T-helper 2 cell treated with Interferon-gamma antibody and Interleukin-4, amounts not matched to agents 5 μg/mL and 100 μg/mL, for 36 hours (primary cell): ENCODE data around the gene MAP3K5.
"Not testable (repeated sequence)": the region's sequence is repeated elsewhere in the genome, so short reads cannot be mapped to it uniquely, and the experiment has no call there.

ENCODE experiments used
- DNase-seq: peaks from one replicate; pipeline ENCODE4 v3.0.0; 2021; ENCODE audit warnings: low spot score
- H3K27ac Mint-ChIP-seq: one replicate; pipeline ENCODE4 v1.8.0; 2021; ENCODE audit warnings: mild to moderate bottlenecking, mixed read lengths
- H3K27me3 Mint-ChIP-seq: one replicate; pipeline ENCODE4 v1.8.0; 2021; ENCODE audit warnings: low read depth, mixed read lengths
- H3K36me3 Mint-ChIP-seq: one replicate; pipeline ENCODE4 v1.8.0; 2021; ENCODE audit warnings: low read depth, mixed read lengths
- H3K4me1 Mint-ChIP-seq: one replicate; pipeline ENCODE4 v1.8.0; 2021; ENCODE audit warnings: low read depth, mixed read lengths
- H3K4me3 Mint-ChIP-seq: one replicate; pipeline ENCODE4 v1.8.0; 2022; ENCODE audit warnings: mild to moderate bottlenecking, moderate library complexity, mixed read lengths
- H3K9me3 Mint-ChIP-seq: one replicate; pipeline ENCODE4 v1.8.0; 2021; ENCODE audit warnings: mixed read lengths

MAP3K5 gene

GRCh38 chr6:136811272-136811671, 19.0 kb upstream of the MAP3K5 start:
- Mint-ChIP-seq H3K36me3 (no peaks in the 10 kb centered on the region), H3K27me3 (peaks cover 3% of the 10 kb centered on the region), H3K4me1 (peaks cover 2% of the 10 kb centered on the region), H3K27ac (no peak overlapping the region), H3K9me3 (no peaks in the 10 kb centered on the region), H3K4me3 (no peak overlapping the region)
- DNase-seq: no peak

DNA sequence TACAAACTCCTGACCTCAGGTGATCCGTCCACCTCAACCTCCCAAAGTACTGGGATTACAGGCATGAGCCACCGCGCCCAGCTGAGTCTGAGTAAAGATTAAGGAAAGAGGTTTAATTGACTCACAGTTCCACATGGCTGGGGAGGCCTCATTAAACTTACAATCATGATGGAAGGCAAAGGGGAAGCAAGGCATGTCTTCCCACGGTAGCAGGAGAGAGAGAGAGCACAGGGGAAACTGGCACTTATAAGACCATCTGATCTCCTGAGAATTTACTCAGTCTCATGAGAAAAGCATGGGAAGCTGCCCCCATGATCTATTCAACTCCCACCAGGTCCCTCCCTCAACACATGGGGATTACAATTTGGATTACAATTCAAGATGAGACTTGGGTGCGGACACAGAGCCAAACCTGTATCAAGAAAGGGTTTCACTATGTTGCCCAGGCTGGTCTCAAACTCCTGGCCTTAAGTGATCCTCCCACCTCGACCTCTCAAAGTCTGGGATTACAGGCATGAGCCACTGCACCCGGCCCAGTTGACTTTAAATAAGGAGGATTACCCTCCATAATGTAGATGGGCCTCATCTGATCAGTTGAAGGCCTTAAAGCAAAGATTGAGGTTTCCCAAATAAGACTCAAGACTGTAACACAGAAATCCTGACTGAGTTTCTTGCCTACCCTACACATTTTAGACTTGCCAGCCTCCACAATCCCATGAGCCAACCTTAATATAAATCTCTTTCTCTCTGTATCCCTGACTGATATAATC, 17.0 kb upstream of the MAP3K5 start:
- Mint-ChIP-seq H3K9me3 (no peaks in the 10 kb centered on the region), H3K27me3 (peaks cover 3% of the 10 kb centered on the region), H3K36me3 (no peaks in the 10 kb centered on the region), H3K4me1 (no peaks in the 10 kb centered on the region), H3K4me3 (no peak overlapping the region), H3K27ac (no peak overlapping the region)
- no peak for DNase-seq

DNA sequence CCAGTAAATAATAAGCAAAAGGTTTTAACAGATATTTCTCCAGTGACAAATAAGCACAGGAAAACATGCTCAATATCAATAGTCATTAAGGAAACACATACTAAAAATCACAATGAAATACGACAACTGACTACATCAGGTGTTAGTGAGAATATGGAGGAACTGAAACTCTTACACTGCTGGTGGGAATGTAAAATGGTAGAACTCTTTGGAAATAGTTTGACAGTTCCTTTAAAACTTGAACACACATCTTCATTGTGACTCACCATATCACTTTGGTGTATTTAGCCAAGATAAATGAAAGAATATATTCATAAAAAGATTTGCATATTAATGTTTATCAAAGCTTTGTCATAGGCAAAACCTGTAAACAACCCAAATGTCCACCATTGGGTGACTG, 11.3 kb upstream of the MAP3K5 start:
- no peaks in the 10 kb centered on the region for H3K4me1 Mint-ChIP-seq
- H3K36me3 Mint-ChIP-seq: no peaks in the 10 kb centered on the region
- H3K27ac Mint-ChIP-seq: no peak overlapping the region
- H3K9me3 Mint-ChIP-seq: no peaks in the 10 kb centered on the region
- no peak overlapping the region for H3K4me3 Mint-ChIP-seq
- H3K27me3 Mint-ChIP-seq: peaks cover 20% of the 10 kb centered on the region
- no peak for DNase-seq

DNA sequence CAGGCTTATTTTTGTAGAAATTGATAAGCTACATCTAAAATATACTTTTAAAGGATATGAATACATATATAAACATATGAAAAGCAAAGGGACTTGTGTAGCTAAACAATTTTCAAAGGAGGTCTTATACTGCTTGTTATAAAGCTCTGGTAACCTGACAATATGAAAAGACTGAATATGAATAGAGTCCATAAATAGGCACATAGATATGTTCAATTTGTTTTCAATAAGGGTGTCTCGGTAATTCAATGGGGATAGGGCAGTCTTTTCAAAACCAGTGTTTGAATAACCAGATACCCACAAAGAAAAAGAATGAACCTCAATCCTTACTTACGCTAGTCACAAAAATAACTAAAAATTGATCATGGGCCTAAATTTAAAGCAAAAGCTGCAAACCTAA, 9.3 kb upstream of the MAP3K5 start:
- H3K27me3 Mint-ChIP-seq: peaks cover 25% of the 10 kb centered on the region
- H3K36me3 Mint-ChIP-seq: no peaks in the 10 kb centered on the region
- no peaks in the 10 kb centered on the region for H3K4me1 Mint-ChIP-seq
- H3K9me3 Mint-ChIP-seq: no peaks in the 10 kb centered on the region
- H3K4me3 Mint-ChIP-seq: no peak overlapping the region
- H3K27ac Mint-ChIP-seq: no peak overlapping the region
- DNase-seq: no peak

DNA sequence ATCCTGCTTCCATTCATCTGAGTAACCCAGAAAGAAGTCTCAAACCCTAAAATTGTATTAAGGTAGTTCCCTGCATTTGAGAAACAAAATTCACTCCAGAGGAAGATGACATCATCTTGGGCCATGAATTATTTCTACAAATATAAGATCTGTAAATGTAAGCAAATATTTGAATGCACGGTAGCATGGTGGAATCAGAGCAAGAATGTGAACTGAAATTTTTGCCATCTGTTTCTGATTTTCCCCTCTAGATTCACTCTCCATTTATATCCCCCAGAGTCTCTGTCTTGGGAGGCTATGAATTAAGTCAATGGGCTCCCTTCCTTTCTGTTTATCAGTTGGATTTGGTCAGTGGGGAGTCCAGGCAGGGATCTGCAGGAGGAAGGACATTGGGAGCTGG, 5.8 kb upstream of the MAP3K5 start:
- Mint-ChIP-seq H3K27ac (no peak overlapping the region), H3K4me1 (peaks cover 5% of the 10 kb centered on the region), H3K36me3 (no peaks in the 10 kb centered on the region), H3K27me3 (peaks cover 27% of the 10 kb centered on the region), H3K4me3 (no peak overlapping the region), H3K9me3 (no peaks in the 10 kb centered on the region)
- no peak for DNase-seq

DNA sequence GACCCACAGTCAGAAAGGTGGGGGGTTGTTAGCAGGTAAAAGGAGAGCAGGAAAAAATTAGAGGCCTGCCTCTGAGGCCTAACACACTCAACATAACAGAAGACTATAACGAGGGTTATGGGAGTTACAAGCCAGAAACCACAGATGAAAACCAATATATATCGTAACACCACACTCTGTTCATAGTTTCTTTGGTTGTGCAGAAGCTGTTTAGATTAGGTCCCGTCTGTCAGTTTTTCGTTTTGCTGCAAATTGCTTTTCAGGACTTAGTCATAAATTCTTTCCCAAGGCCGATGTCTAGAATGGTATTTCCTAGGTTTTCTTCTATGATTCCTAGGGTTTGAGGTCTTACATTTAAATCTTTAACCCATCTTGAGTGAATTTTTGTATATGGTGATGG, 3.7 kb upstream of the MAP3K5 start:
- H3K4me1 Mint-ChIP-seq: peaks cover 9% of the 10 kb centered on the region
- DNase-seq: no peak
- no peaks in the 10 kb centered on the region for H3K9me3 Mint-ChIP-seq
- peaks cover 4% of the 10 kb centered on the region for H3K36me3 Mint-ChIP-seq
- H3K4me3 Mint-ChIP-seq: no peak overlapping the region
- peaks cover 20% of the 10 kb centered on the region for H3K27me3 Mint-ChIP-seq
- no peak overlapping the region for H3K27ac Mint-ChIP-seq

- H3K27me3 Mint-ChIP-seq: peaks cover 19% of the 10 kb centered on the region
- H3K4me3 Mint-ChIP-seq: no peak overlapping the region
- peaks cover 14% of the 10 kb centered on the region for H3K4me1 Mint-ChIP-seq
- no peak for DNase-seq
- H3K36me3 Mint-ChIP-seq: peaks cover 8% of the 10 kb centered on the region
- no peak overlapping the region for H3K27ac Mint-ChIP-seq
- no peaks in the 10 kb centered on the region for H3K9me3 Mint-ChIP-seq
These were observed 3.1 kb upstream of the MAP3K5 start for GRCh38 chr6:136795386-136795785.

GRCh38 chr6:136793363-136793762, 1.1 kb upstream of the MAP3K5 start:
- Mint-ChIP-seq H3K36me3 (peaks cover 22% of the 10 kb centered on the region), H3K27ac (peak overlapping the region; percentile 96), H3K4me1 (peaks cover 23% of the 10 kb centered on the region), H3K9me3 (peaks cover 4% of the 10 kb centered on the region), H3K4me3 (peak overlapping the region; percentile 95), H3K27me3 (peaks cover 8% of the 10 kb centered on the region)
- DNase-seq: no peak

DNA sequence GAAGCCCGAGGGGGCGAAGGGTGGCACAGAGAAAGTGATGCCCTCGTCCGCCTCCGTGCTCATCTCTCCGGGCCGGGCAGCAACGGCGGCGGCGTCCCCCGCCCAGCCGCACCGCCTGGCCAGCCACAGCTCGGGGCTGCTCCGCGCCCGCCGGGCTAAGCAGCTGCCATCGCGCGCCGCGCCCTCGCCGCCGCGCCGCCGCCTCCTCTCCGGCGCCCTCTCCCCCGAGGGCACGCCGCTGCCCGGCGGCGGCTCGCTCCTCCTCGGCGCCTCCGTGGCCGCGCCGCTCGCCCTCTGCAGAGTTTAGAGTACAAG, 225 bp downstream of the MAP3K5 start:
- Mint-ChIP-seq H3K27me3 (peaks cover 3% of the 10 kb centered on the region), H3K4me1 (peaks cover 36% of the 10 kb centered on the region), H3K27ac (peak overlapping the region; percentile 96), H3K36me3 (peaks cover 30% of the 10 kb centered on the region), H3K9me3 (peaks cover 4% of the 10 kb centered on the region), H3K4me3 (peak overlapping the region; percentile 97)
- DNase-seq: no peak

DNA sequence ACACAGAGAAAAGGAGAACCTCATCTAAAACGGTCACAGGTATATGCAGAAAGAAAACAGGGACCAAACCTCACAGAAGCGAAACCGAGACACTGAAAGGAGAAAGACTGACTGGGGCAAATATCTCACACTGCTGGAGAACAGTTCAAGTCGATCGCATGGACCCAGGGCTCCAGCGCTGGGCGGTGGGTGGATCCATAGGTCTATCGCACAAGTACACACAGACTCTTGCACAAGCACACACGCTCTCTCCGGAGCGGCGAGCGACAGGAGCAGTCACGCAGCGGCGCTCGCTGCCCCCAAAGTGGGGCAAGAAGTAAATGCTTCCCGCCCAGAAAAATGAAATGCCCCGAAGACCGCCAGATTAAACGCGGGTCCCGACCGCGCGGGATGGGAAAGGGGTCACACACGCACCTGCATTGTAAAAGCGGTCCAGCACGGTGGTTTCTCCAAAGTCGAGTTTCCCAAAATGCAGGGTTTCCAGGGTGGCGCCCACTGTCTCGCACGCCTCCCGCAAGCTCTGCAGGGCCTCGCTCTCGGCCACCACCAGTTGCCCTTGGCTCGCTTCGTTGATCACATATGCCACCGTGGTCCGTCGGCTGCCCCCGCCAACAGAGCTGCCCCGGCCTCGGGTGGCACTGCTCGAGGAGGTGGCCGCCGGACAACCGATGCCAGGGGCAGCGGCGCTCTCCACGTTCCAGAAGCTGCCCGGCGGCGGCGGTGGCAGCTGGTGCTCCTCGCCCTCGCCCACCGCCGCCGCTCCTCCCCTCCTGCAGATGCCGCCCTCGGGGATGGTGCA, 782 bp downstream of the MAP3K5 start:
- peak; percentile 51 for DNase-seq
- peak overlapping the region; percentile 88 for H3K27ac Mint-ChIP-seq
- H3K4me3 Mint-ChIP-seq: peak overlapping the region; percentile 97
- peaks cover 39% of the 10 kb centered on the region for H3K4me1 Mint-ChIP-seq
- peaks cover 4% of the 10 kb centered on the region for H3K9me3 Mint-ChIP-seq
- H3K27me3 Mint-ChIP-seq: peaks cover 3% of the 10 kb centered on the region
- peaks cover 31% of the 10 kb centered on the region for H3K36me3 Mint-ChIP-seq

- Mint-ChIP-seq H3K36me3 (peaks cover 33% of the 10 kb centered on the region), H3K4me1 (peaks cover 44% of the 10 kb centered on the region), H3K9me3 (peaks cover 4% of the 10 kb centered on the region), H3K27me3 (peaks cover 3% of the 10 kb centered on the region), H3K27ac (peak overlapping the region; percentile 88), H3K4me3 (peak overlapping the region; percentile 97)
- no peak for DNase-seq
These were observed 1.6 kb downstream of the MAP3K5 start for GRCh38 chr6:136790411-136791295.

- not testable (repeated sequence) for H3K27me3 Mint-ChIP-seq, H3K9me3 Mint-ChIP-seq, DNase-seq
- Mint-ChIP-seq H3K27ac (peak overlapping the region; percentile 45), H3K4me3 (peak overlapping the region; percentile 97), H3K4me1 (peaks cover 57% of the 10 kb centered on the region), H3K36me3 (peaks cover 43% of the 10 kb centered on the region)
These were observed 2.8 kb downstream of the MAP3K5 start for GRCh38 chr6:136789440-136789839.

- peaks cover 54% of the 10 kb centered on the region for H3K36me3 Mint-ChIP-seq
These were observed 4.0 kb downstream of the MAP3K5 start for GRCh38 chr6:136788069-136788902.

More at GRCh38 chr6:136788069-136788902, 4.0 kb downstream of the MAP3K5 start:
- H3K4me1 Mint-ChIP-seq: peaks cover 65% of the 10 kb centered on the region
- no peak for DNase-seq
- peak overlapping the region; percentile 82 for H3K27ac Mint-ChIP-seq
- H3K9me3 Mint-ChIP-seq: peaks cover 4% of the 10 kb centered on the region
- H3K4me3 Mint-ChIP-seq: peak overlapping the region; percentile 67
- H3K27me3 Mint-ChIP-seq: peaks cover 3% of the 10 kb centered on the region
